ENCODE results near the gene KRT77.

DNA sequence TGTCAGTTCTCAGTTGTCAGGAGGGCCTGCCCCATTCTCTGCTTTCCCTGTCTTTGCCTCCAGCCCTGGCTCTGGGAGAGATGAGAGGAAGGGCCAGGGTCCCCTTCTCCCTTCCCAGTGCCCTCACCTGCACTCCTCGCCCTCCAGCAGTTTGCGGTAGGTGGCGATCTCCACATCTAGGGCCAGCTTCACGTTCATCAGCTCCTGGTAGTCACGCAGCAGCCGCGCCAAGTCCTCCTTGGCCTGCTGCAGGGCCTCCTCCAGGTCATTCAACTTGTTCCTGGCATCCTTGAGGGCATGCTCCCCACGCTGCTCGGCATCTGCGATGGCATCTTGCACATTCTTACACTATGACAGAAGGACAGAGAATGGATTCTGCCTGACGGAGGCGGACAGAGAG, 56.7 kb downstream of the KRT77 start:
- TF ChIP-seq, protein P1, sequence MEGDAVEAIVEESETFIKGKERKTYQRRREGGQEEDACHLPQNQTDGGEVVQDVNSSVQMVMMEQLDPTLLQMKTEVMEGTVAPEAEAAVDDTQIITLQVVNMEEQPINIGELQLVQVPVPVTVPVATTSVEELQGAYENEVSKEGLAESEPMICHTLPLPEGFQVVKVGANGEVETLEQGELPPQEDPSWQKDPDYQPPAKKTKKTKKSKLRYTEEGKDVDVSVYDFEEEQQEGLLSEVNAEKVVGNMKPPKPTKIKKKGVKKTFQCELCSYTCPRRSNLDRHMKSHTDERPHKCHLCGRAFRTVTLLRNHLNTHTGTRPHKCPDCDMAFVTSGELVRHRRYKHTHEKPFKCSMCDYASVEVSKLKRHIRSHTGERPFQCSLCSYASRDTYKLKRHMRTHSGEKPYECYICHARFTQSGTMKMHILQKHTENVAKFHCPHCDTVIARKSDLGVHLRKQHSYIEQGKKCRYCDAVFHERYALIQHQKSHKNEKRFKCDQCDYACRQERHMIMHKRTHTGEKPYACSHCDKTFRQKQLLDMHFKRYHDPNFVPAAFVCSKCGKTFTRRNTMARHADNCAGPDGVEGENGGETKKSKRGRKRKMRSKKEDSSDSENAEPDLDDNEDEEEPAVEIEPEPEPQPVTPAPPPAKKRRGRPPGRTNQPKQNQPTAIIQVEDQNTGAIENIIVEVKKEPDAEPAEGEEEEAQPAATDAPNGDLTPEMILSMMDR (IDR thresholded peaks at IDR 0.05): no peak
- no peak for TF ChIP-seq POLR2A (IDR thresholded peaks at IDR 0.05)
